HepG2 (cell line): ENCODE results near the gene HLCS. TPM values are rescaled to one million over a fixed set of nuclear protein-coding genes. Genes with fewer than 3 reads are reported as not detected.
A peak's percentile ranks its signal among the peaks of the same experiment; 100 is the strongest.

Source experiments
- HNF1A ChIP-seq, 2 experiments: sonication (generic) in 1 of 2; formaldehyde crosslinking in 1 of 2; IDR thresholded peaks; 2 replicates each; pipeline versions ENCODE4 v1.4.0 to v1.6.1; 2016 to 2020; ENCODE audit warnings: borderline replicate concordance in 1 of 2, low read depth in 1 of 2, mild to moderate bottlenecking in 1 of 2, missing genetic modification reagents in 1 of 2
- ZMYM3 ChIP-seq: sonication (generic); formaldehyde crosslinking; IDR thresholded peaks from 2 replicates; pipeline ENCODE4 v1.5.1; 2020; ENCODE audit warnings: mild to moderate bottlenecking, missing genetic modification reagents
- ZNF572 ChIP-seq: sonication (generic); formaldehyde crosslinking; IDR thresholded peaks from 2 replicates; pipeline ENCODE4 v1.5.1; 2020; ENCODE audit warnings: mild to moderate bottlenecking, missing genetic modification reagents
- polyA plus RNA-seq, 8 experiments: library from polyadenylated mRNA; depleted of rRNA in 3 of 8; stranded (reverse) in 7 of 8; unstranded in 1 of 8; fragments of >200 nt; fragmentation: Illumina TruSeq in 4 of 8; extraction: Trizol in 4 of 8; gene quantifications; 2 replicates each; pipeline versions ENCODE4 v1.2.1 to v1.2.3, GENCODE V29; 2011 to 2016; ENCODE audit warnings: low read depth in 4 of 8, missing spikeins in 1 of 8, mixed read lengths in 1 of 8; ENCODE audit not compliant: insufficient read depth in 1 of 8
- total RNA-seq, 5 experiments: library from RNA; depleted of rRNA; stranded (reverse); fragments of >200 nt; fragmentation: Illumina TruSeq; extraction: Trizol; gene quantifications; 2 replicates each; pipeline ENCODE4 v1.2.3, GENCODE V29; 2016; ENCODE audit warnings: low read depth in 1 of 5
- TF ChIP-seq, protein P1 (sequence below): sonication (generic); formaldehyde crosslinking; IDR thresholded peaks from 2 replicates; pipeline ENCODE4 v1.5.0; 2020; ENCODE audit warnings: mild to moderate bottlenecking, missing genetic modification reagents

The HLCS gene
- total and polyA plus RNA-seq, 2 of the 13 experiments (the other 11 are each of a cell fraction or from before 2014, with no cell fraction given) = 7.9 to 12.3 TPM

- peak; percentile 90; the same call in 1 of the 2 replicates for TF ChIP-seq ZMYM3
- TF ChIP-seq HNF1A (IDR thresholded peaks at IDR 0.05; ENCODE audit: low read depth) = no peak
- no peak for TF ChIP-seq HNF1A (CRISPR knock-in tag; IDR thresholded peaks at IDR 0.05; ENCODE audit: borderline replicate concordance)
- no peak for TF ChIP-seq ZNF572 (CRISPR knock-in tag)
- TF ChIP-seq, protein P1, sequence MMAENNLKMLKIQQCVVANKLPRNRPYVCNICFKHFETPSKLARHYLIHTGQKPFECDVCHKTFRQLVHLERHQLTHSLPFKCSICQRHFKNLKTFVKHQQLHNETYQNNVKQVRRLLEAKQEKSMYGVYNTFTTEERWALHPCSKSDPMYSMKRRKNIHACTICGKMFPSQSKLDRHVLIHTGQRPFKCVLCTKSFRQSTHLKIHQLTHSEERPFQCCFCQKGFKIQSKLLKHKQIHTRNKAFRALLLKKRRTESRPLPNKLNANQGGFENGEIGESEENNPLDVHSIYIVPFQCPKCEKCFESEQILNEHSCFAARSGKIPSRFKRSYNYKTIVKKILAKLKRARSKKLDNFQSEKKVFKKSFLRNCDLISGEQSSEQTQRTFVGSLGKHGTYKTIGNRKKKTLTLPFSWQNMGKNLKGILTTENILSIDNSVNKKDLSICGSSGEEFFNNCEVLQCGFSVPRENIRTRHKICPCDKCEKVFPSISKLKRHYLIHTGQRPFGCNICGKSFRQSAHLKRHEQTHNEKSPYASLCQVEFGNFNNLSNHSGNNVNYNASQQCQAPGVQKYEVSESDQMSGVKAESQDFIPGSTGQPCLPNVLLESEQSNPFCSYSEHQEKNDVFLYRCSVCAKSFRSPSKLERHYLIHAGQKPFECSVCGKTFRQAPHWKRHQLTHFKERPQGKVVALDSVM (CRISPR knock-in tag) = peak; percentile 97
These were observed 776 bp downstream of the HLCS start (continued) for GRCh38 chr21:36965720-36966065.
